GM19025 (cell line): ENCODE data around the gene MLXIP.
"Not testable (repeated sequence)": the region's sequence is repeated elsewhere in the genome, so short reads cannot be mapped to it uniquely, and the experiment has no call there.

Source experiments
- ATAC-seq: cut with Tn5 transposase; IDR thresholded peaks from one replicate; pipeline ENCODE4 v1.9.1; 2021; ENCODE audit warnings: mild to moderate bottlenecking, low read depth, moderate library complexity; ENCODE audit not compliant: unreplicated experiment

Gene MLXIP

GRCh38 chr12:122094137-122094734, 15.7 kb downstream of the MLXIP start:
- no peak for ATAC-seq

- ATAC-seq, result no peak
These were observed 16.4 kb downstream of the MLXIP start for GRCh38 chr12:122094735-122095631.

DNA sequence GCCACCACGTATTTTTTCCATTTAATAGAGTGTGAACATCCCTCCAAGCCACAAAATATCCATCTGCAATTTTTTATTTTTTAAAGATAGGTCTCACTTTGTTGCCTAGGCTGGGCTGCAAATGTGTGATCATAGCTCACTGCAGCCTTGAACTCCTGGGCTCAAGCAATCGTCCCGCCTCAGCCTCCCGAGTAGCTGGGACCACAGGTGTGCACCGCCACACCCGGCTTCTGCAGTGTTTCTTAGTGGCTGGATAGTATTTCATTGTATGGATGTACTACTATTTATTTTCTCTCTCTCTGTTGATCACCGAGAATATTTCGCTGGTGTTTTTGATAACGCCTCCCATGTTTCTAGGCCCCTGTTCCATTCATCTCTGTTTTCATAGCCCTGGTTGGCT, 17.5 kb downstream of the MLXIP start:
- ATAC-seq, result no peak

GRCh38 chr12:122096591-122097149, 18.1 kb downstream of the MLXIP start:
- no peak for ATAC-seq

DNA sequence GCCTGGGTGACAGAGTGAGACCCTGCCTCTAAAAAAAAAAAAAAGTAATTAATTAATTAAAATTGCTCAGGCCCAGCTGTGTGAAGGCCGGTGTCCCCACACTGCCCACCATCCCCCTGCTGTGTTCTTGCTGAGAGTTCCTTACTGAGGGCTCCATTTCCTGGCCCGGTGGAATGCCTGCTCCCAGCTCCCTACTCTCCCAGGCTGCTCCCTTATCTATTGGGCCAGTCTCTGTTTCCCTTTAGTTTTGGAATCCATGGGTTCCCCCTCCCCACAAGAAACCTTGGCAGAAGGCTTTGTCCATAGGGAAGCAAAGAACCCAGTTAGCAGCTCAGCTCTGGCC, 19.0 kb downstream of the MLXIP start:
- ATAC-seq, result no peak

- ATAC-seq, result no peak
These were observed 19.6 kb downstream of the MLXIP start for GRCh38 chr12:122097927-122098756.

DNA sequence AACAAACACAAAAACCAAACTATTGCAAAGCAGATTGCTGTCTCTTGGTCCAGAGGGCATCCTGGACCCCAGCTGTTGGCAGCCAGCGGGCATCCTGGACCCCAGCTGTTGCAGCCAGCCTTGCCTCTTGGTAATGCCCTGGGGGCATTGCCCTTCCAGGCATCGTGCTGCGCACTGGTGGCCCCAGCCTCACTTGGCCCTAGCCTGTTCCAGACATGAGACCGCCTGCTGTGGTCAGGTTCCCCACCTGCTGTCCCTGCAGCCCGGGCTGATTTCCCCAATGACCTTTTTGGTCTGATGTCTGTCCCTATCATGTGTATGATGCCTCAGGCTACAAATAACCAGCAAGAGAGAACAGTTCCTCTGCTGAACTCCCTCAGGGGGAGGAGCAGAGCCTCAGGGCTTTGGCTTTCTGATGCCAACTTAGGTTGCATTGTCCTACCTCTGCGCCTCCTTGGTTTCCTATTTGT, 20.8 kb downstream of the MLXIP start:
- no peak for ATAC-seq

DNA sequence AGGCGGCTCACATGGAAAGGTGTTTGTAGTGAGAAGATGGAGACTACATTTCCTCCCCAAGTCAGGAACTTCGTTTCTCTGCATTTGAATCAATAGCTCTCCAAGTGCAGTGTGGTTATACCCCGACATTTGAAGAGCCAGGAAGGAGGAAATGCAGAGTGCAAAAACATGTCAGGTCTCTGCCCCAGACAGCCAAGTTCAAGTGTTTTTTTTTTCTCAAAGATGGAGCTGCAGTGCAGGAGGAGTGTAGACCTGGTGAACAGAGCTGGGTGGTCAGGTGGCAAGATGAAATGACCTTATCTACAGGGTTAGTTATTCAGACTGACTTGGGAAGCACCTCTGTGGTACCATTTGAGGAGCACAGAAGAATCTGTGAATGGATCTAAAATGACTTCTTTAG, 21.3 kb downstream of the MLXIP start:
- no peak for ATAC-seq

DNA sequence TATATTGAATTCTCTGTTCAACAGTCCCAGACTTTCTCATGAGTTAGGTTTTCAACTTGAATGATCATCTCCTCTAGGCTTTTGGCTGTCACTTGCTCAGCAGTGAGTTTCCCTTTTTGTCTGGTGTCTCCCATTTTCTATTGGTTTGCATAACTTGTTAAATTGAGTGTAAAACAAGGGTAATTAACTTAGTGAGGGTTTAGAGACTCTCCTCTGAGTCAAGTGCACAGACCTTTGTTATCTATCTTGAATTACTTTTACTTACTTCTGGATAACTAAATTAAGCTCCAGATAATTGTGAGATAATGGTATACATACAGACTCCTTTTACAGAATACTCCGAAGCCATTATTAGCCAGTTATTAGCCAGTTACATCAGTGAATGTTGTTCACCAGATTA, 22.0 kb downstream of the MLXIP start:
- ATAC-seq, result no peak

DNA sequence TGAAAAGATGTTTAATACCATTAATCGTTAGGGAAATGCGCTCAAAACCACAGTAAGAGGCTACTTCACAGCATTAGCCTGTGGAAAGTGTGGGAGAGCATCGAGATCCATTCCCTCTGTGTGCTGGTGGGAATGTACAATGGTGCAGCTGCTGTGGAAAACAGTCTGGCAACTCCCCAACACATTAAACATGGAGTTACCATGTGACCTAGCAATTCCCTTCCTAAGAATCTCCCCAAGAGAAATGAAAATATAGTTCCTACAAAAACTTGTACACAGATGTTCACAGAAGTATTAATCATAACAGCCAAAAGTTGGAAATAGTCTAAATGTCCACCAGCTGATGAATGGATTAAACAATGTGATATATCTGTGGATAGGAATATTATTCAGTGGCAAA, 23.8 kb downstream of the MLXIP start:
- ATAC-seq, result no peak

DNA sequence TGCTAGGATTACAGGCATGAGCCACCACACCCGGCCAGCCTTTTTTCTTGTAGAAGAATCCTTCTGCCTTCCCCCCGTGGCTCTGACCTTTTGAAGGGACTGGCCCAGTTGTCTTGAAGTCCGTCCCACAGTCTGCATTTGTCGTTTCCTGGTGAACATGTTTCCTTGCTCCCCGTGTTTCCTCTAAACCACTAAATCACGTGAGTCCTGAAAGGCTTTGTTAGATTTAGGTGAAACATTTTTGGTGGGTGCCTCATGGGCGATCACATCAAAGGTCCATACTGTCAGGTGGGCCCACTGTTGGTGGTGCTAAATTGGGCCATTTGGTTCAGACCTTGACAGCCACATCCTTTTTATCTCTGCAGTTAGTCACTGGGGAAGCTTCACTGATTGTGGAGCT, 26.3 kb downstream of the MLXIP start:
- ATAC-seq, result no peak

DNA sequence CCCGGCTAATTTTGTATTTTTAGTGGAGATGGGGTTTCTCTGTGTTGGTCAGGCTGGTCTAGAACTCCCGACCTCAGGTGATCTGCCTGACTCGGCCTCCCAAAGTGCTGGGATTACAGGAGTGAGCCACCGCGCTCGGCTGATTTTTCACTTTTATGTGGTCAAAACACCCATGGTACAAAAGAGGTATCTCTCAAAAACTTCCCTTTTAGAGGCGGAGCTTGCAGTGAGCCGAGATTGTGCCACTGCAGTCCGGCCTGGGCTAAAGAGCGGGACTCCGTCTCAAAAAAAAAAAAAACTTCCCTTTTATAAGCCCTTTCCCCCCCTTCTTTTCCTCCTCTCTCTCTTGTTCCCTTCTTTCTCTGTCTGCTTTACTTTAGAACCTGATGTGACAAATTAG, 26.9 kb downstream of the MLXIP start:
- not testable (repeated sequence) for ATAC-seq

GRCh38 chr12:122106843-122107242, 28.3 kb downstream of the MLXIP start:
- no peak for ATAC-seq

- ATAC-seq, result no peak
These were observed 28.7 kb downstream of the MLXIP start for GRCh38 chr12:122107261-122107660.

DNA sequence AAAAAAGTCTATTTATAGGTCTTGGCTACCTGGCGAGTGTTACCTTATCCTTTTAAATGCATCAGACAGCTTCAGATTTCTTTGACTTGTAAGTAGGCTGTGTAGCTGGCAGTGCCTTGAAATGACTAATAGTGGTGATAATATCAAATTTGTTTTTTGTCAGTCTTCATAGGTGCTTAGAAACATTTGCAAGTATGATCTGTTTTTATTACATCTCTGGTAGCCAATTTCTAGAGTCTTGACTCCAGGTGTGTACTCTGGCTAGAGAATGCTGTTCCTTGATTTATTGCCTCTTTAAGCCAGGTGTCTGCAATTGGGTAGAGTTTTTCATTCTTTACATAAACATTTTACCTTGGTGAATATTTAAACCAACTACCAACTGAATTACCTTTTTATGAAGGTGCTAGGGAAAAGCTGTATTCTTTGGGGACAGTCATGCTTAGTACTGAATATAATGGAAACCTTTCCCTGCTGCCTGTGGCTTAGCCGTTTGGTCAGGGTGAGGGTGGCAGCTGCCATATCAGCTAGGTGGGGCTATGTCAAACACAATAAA, 32.6 kb downstream of the MLXIP start:
- ATAC-seq, result no peak

DNA sequence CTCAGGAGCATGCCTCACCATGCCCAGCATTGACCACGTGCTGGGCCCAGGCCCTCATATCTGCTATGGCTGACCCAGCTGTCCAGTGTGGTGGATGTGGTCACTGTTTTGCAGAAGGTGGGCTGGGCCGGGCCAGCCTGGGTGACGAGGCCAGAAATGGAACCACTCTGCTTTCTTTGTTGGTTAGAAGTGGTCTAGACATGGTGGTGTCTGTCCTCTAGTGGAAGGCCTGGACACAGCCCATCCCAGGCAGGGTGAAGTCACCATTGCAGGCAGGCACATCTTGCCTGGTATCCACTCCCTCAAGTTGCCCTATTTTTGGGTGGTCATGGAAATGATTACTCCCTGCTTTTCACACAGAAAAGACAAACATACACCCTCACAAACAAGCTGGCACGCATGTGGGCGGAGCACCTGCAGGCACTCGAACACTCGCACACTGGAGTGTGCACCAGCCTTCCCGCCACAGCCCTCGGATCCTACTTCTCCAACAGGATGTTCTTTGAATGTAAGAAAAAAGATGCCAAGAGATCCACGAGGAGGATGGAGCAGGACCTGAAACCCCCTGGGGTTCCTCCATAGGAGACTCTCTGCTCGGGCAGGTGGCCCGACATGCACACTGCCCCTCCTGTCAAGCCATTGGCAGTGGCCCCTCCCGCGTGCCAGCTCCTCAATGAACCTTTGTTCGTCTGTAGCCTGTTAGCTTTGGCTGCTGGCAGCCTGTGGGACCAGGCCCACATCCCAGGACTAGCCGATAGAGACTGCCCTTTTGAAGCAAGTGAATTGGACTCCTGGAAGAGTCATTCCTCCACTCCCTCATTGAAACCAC, 38.4 kb downstream of the MLXIP start:
- ATAC-seq, result no peak

GRCh38 chr12:122117979-122118378, 39.4 kb downstream of the MLXIP start:
- ATAC-seq, result no peak

DNA sequence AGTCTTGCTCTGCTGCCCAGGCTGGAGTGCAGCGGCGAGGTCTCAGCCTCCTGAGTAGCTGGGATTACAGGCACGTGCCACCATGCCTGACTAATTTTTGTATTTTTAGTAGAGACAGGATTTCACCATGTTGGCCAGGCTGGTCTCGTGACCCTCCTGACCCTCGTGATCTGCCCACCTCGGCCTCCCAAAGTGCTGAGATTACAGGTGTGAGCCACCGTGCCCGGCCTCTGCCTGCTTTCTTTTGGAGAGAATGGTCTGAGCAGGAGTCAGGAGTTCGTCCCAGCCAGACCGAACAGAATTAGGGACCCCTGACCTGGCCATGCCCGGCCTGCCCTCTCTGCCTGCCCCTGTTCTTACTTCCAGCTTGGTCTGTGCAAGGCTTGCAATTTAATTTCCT, 42.8 kb downstream of the MLXIP start:
- ATAC-seq, result not testable (repeated sequence)

DNA sequence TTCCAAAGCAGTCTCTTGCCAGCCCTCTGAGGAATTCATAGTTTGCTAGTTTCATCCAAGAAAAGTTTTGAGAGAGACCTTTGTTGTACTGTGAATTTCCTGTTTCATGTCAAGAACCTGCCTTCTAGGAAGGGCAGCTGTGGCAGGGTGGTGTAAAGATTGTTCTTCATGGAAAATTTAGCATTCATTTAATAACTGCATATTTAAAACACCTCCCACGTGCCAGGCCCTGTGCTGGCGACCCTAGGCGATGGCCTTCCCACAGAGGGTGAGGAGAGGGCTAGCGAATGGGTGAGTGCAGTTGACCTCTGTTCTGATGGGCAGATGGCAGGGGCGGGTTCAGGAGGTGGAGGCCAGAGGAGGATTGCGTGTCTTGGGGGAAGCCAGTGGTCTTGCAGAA, 43.2 kb downstream of the MLXIP start:
- no peak for ATAC-seq
